Occipital lobe (tissue), 2 donors: ENCODE measurements around the gene TCF7L1. TPM values are rescaled to one million over a fixed set of nuclear protein-coding genes. Genes with fewer than 3 reads are reported as not detected.

Source experiments
- DNase-seq: peaks from one replicate; lab custom pipeline; 2025; lab: John Stamatoyannopoulos, UW
- total RNA-seq: library from RNA; depleted of rRNA; stranded (reverse); fragments of >200 nt; gene quantifications from one replicate; pipeline ENCODE4 v1.2.3, GENCODE V29; 2014

The TCF7L1 gene
- total RNA-seq, 1 donor from 2014 or later = 1.1 TPM

- no peak for DNase-seq
These were observed 29.6 kb downstream of the TCF7L1 start for GRCh38 chr2:85162746-85163301.

GRCh38 chr2:85163675-85164074 is 30.5 kb downstream of the TCF7L1 start:
- no peak for DNase-seq

DNA sequence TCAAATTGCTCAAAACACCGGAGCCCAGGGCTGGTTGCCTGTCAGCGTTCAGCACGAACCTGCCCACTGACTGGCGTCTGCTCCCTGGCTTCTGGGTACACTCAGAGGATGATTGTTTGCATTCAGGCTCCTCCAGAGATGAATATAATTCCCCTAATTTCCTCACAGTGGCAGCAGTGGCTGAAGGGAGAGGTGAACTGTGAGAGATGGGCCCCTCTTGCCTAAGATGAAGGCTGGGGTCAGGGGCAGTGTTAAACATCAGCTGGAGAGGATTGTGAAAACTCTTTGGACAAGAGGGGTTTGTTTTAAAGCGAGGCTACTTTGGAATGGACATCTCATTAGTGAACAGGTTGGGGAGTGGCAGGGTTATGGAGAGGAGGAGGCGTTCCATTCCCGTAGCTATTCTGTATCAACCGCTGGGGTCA is 31.0 kb downstream of the TCF7L1 start:
- no peak for DNase-seq

DNA sequence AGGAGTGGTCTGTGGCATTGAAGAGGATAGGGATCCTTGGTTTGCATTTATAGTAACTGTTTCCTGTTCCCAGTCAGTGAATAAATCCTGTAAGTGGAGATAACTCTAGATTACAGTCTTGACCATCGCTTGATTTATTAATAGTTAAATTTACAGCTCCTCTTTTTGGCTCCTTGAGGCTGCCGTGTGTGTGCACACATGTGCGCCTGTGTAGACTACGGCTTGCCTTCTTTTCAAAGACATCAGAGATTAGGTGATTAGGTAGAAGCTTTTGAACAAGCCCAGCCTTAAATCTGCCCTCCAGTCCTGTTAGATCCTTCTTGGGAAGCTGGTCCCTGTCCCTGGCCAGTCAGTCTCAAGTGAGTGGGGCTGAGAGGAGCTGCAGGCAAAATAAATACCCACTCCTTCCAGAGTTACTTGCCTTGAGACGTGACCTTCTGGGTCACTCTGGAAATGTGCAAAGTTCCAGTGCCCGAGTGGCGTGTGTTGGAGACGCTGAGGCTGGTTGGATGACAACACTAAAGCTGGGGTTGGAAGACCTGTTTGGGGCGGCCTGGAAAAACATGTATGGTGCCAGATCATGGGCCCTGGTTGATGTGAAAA is 32.0 kb downstream of the TCF7L1 start:
- DNase-seq = no peak

DNA sequence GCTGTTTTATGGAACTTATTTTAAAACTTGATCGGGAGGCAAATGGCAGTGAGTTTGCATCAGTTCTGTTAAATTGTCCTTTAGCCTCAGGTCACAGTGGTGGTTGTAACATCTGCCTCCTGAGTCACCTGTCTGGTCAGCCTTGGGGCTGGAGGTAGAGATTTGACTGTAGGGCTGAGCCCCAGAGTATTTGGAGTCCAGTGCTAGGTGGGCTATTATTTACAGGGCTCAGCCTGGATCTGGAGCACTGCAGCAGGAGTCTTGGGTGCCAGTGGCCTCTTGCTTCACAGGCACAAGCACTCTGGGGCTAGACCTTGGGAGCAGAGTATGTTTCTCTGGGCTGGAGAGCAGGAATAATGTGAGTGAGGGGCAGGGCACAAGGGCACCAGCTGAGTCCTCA is 32.8 kb downstream of the TCF7L1 start:
- DNase-seq = no peak

DNA sequence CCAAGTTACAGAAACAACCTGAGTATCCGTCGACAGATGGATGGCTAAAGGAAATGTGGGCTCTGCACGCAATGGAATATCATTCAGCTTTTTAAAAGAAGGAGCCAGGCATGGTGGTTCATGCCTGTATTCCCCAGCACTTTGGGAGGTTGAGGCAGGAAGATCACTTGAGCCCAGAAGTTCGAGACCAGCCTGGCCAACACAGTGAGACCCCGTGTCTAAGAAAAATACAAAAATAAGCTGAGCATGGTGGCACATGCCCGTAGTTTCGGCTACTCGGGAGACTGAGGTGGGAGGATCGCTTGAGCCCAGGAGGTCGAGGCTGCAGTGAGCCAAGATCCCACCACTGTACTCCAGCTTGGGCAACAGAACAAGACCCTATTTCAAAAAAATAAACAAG is 34.3 kb downstream of the TCF7L1 start:
- no peak for DNase-seq

DNA sequence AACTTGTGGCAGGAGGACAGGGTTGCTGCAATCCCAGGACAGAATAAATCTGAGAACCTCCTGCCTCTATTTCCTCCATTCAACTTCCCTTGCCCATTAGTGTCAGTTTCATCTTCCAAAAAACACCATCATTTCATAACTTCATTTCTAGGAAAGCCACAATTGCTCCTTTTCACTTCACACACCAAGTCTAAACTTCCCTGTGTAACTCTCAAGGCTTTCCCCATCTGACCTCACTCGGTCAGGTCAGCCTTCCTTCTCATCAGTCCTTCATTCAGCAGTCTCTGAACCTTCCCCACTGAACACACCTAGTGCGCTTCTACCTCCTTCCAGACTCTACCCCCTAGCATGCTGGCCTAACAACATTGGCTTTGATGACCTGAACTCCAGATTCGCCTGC is 35.8 kb downstream of the TCF7L1 start:
- no peak for DNase-seq

DNA sequence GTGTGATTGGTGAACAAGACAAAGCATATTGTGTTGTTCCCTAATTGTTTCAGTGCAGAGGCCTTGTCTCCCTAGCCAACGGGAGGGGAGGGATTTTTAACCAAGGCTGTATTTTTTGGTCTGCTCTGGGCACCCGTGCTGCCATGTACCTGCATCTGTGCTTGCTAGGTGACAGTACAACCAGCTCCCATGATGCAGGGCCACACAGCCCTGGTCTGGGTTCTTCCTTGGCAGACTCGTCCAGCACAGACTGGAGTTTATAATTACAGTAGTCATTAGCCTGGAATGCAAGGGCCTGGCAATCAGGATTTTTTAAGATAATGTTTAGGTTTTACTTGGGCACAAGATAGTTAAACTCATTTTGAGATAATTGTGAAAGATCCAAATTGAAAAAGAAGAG is 36.4 kb downstream of the TCF7L1 start:
- no peak for DNase-seq

- no peak for DNase-seq
These were observed 37.8 kb downstream of the TCF7L1 start for GRCh38 chr2:85170938-85171475.

DNA sequence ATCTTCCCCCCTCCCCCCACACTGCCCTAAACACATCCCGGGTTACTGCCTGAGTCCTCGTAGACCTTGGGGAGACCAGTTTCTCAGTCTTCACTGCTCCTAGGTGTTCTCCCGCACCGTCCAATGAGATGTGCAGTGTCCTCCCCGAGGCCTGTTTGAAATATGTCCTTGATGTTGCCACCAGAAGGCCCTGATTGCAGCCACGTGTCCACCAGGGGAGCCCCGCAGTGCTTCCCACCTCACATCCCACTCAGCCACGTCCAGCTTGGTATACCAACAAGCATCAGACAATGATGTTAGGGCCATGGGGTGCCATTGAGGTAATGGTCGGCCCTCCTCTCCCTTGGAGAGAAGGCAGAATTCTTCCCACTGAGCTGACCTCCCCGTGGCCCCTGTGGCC is 38.7 kb downstream of the TCF7L1 start:
- DNase-seq = no peak

GRCh38 chr2:85173909-85174308 is 40.7 kb downstream of the TCF7L1 start:
- no peak for DNase-seq

GRCh38 chr2:85174943-85175342 is 41.8 kb downstream of the TCF7L1 start:
- DNase-seq = no peak

GRCh38 chr2:85175369-85176299 is 42.4 kb downstream of the TCF7L1 start:
- DNase-seq = no peak

DNA sequence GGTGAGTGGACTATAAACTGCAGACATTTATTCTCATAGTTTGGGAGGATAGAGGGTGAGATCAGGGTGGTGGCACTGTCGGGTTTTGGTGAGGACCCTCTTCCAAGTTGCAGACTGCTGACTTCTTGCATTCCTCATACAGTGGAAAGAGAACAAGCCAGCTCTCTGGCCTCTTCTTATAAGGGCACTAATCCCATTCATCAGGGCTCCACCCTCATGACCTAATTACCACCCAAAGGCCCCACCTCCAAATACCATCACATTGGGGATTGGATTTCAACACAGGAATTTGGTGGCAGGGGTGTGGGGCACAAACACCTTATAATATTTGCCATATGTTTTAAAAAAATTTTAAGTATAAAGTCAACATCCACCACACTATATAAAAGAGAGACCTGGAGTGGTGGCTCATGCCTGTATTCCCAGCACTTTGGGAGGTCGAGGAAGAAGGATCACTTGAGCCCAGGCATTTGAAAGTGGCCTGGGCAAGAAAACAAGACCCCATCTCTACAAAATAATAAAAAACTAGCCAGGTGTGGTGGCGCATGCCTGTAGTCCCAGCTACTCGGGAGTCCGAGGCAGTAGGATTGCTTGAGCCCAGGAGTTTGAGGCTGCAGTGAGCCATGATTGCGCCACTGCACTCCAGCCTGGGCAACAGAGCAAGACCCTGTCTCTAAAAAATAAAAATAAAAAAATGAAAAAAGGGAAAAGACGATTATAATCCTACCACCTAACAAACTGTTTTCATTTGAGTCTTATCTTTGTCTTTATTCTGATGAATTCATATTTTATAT is 44.0 kb downstream of the TCF7L1 start:
- DNase-seq = no peak

DNA sequence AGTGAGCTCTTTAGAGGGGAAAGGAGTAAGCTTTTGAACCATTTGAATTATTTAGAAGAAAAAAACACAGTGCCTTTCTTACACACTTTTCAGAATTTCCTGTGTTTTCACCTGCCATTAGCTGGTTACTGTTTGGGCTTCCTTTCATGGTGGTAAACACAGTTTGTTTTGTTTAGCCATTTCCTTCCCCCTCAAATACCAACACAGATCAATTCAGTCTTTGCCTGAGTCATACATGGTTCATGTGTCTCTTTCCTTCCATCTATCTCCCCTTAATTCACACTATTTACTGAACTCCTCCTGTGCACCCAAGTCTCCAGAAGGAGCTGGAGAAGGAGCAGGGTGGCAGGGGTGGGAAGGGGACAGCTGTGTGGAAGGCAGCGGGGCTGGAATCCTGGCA is 45.0 kb downstream of the TCF7L1 start:
- DNase-seq = no peak

DNA sequence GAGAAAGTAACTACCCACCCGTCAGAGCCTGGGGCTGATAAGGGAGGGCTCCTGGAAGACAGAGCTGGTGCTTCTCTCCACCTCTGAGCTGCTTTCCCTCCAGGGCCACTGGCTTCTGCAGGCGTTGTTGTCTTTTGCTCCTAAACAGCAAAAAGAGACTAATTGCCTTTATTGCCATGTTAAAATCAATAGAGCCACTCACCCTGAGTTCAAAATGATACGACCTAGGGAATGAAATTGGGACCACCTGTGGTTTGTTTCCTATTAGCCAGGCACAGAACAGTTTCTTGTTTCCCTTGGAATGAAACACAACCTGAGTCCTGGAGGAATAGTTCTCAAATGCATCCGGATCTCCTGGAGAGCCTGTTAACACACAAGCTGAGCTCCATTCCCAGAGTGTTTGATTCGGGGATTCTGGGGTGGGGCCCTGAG is 45.8 kb downstream of the TCF7L1 start:
- no peak for DNase-seq

DNA sequence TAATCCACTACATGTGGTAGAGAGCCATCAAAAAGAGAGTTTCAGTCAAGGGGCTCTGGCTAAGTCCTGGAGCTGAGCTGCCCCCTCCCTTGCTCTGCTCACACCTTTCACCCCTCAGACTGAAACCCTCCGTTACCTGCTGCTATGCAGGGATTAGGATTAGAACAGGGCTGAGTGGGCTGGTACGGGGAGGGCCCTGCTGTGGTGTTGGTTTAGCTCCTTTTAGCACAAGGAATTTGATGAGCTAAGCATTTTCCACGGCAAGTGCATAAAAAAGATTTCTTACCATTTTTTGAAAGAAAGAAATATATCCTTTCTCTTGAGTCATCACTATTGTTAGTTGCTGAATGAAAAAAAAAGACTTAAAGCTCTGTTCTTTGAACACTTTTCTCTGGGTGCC is 46.3 kb downstream of the TCF7L1 start:
- no peak for DNase-seq

- no peak for DNase-seq
These were observed 47.3 kb downstream of the TCF7L1 start for GRCh38 chr2:85180322-85181133.

DNA sequence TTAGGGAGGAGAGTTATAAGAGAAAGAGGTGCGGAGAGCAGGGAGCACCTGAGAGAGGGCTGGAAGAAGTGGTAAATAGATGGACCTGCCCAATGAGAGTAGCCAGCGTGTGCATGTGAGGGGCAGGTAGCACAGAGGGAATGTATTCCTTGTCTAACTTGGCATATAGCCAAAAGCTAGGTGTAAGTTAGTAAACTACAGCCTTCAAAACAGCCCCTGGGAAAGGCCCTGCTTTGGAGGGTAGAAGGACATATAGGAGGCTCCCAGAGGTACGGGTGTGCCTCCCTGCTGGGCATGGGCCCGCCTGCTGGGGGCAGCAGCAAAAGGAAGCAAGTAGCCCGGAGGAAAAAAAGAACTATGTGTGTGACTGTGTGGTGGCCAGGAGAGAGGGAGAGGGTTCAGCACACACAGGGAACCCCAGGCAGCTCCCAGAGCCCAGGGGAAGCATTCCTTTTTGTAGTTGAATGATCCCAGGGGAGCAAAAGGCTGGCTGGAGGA is 48.0 kb downstream of the TCF7L1 start:
- DNase-seq = no peak

DNA sequence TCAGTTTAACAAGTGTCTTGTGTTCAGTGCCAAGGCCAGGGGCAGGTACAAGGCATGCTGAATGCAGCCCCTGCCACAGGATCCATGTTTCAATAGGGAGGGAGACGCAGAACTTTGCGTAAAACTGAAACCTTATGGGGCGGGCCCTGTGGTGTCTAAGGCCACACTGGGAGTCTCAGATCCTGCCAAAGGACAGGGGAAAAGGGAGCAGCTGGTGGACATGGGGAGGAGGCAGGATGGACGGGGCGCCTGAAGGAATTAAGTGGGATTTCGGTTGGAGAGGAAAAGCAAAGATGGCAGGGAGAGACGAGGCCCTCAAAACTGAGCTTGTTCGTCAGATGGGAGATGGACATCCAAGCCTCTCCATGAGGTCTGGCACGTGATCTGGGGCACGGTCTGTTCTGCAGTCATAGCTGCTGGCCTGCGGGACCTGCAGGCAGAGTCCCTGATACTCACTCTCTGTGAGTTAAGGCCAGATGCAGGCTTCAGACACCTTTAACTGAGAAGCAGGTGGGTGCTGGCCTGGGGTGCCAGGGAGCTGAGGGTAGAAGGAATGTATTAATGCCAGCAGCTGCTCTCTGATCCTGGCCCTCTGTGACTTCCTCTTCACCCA is 48.8 kb downstream of the TCF7L1 start:
- DNase-seq = no peak
